Ovary (tissue), 3 donors: ENCODE data around the gene ZNF317.

ENCODE experiments used
- CTCF ChIP-seq, 3 donors: fragments of 450-650 bp in 2 of 3; fragments of 200-600 bp in 1 of 3; IDR thresholded peaks; one replicate each; pipeline versions ENCODE4 v1.5.1 to v1.8.0; 2016 to 2022; ENCODE audit warnings: antibody characterized with exemption in 3 of 3, mild to moderate bottlenecking in 1 of 3
- POLR2A ChIP-seq: fragments of 450-650 bp; IDR thresholded peaks from one replicate; pipeline ENCODE4 v1.6.1; 2017; ENCODE audit warnings: antibody characterized with exemption, mild to moderate bottlenecking, moderate library complexity
- donor health status: DM: no; HTN: no; CAD: no.

GRCh38 chr19:9150650-9151049 lies 10.5 kb downstream of the ZNF317 start:
- TF ChIP-seq POLR2A (no peak), CTCF (IDR thresholded peaks at IDR 0.05) (no peak)
